ENCODE measurements around the gene TSHZ3.

TSHZ3 gene

GRCh38 chr19:31286491-31286890 is 62.7 kb downstream of the TSHZ3 start:
- no peak for DNase-seq (ENCODE audit: low read depth in 2 of 2)

- DNase-seq (ENCODE audit: low read depth in 2 of 2), result no peak
These were observed 63.5 kb downstream of the TSHZ3 start for GRCh38 chr19:31285744-31286143.

GRCh38 chr19:31284621-31285020 is 64.6 kb downstream of the TSHZ3 start:
- DNase-seq (ENCODE audit: low read depth in 2 of 2), result no peak

DNA sequence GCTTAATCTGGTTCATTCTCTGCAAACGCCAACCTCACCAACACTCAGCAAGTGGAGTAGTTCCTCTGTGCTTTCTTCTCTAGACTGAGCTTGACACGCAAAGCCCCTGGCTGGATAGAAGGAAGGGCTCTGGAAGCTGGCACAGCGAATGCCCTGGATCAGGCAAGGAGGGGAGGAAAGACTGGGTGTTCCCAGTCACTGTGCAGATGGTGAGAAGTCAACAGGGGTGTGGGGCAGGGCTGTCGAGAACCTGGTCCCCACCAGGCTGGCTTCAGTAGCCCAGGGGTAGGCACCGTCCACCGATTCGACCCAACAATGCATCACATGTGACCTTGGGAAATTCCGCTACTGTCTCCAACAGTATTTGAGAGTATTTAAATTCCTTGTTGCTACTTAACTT is 65.5 kb downstream of the TSHZ3 start:
- DNase-seq (ENCODE audit: low read depth in 2 of 2), result no peak

- no peak for DNase-seq (ENCODE audit: low read depth in 2 of 2)
These were observed 66.9 kb downstream of the TSHZ3 start for GRCh38 chr19:31282346-31282745.

GRCh38 chr19:31280287-31281006 is 68.8 kb downstream of the TSHZ3 start:
- DNase-seq (ENCODE audit: low read depth in 2 of 2), result no peak

GRCh38 chr19:31279436-31279765 is 69.8 kb downstream of the TSHZ3 start:
- DNase-seq (ENCODE audit: low read depth in 2 of 2), result no peak

- DNase-seq (ENCODE audit: low read depth in 2 of 2), result no peak
These were observed 70.4 kb downstream of the TSHZ3 start for GRCh38 chr19:31278555-31279435.

DNA sequence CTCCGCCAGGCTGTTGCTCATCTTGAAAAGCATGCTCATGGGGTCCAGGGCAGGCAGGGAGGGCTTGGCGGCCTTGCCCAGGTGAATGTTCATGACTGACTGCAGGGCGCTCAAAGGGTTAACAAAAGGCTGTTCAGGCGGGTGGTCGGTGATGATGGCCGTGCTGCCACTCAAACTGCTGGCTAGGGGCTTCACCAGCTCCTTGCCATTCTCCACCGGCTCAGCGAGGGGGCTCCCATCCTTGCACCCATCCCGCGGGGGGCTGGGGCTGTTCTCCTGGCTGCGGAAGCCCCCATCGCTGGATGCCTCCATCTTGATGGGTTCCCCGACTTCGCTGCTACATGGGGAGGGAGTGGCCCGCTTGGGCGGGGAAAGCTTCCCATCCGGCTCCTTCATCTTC is 71.7 kb downstream of the TSHZ3 start:
- DNase-seq (ENCODE audit: low read depth in 2 of 2), result no peak

- DNase-seq (ENCODE audit: low read depth in 2 of 2), result no peak
These were observed 72.4 kb downstream of the TSHZ3 start for GRCh38 chr19:31276831-31277230.

DNA sequence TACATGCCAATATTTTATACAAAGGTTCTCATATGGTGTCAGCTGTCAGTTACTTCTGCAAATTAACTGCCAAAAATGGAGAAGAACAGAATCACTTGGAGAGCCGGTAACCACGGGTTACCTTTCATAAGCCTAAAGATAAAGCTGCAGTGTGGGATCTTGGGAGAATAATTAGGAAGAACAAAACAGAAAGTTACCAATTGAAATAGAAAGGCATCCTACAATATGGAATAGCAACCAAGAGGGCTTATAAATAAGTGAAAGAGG is 74.2 kb downstream of the TSHZ3 start:
- no peak for DNase-seq (ENCODE audit: low read depth in 2 of 2)

DNA sequence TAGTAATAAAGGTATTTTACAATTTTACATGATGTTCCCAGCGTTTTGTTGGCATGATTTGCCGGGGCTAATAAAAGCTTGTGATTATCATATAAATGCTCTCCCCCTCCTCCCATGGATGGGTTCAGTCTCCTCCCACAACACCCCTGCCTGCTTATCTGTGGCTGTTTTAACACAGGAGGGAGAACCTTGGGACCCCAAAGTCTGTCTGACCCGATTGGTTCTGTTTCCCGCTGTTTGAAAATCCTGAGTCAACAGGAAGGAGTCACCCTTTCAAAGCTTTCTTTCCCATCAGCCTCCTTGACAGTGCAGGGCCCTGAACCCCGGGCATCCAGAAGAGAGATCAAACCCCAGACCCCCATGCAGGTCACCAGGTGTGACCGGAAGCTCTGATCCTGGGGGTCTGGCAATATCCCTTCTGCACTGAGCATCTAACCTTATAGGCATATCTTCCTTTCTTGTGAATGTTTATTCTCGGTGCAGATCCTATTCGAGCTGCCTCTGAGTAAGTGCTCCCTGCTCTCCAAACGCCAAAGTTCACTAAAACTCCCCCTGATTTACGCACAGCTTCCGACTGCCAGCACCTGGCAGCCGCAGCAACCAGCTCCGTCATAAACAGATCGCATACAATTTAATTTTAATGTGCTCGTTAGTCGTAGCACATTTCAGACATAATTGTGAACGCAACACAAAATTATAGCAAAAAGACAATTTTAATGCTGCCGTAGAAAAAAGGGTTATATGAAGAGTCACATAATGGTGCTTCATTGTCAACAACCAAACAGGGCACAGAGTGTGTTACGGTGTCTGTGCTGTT is 74.8 kb downstream of the TSHZ3 start:
- no peak for DNase-seq (ENCODE audit: low read depth in 2 of 2)

DNA sequence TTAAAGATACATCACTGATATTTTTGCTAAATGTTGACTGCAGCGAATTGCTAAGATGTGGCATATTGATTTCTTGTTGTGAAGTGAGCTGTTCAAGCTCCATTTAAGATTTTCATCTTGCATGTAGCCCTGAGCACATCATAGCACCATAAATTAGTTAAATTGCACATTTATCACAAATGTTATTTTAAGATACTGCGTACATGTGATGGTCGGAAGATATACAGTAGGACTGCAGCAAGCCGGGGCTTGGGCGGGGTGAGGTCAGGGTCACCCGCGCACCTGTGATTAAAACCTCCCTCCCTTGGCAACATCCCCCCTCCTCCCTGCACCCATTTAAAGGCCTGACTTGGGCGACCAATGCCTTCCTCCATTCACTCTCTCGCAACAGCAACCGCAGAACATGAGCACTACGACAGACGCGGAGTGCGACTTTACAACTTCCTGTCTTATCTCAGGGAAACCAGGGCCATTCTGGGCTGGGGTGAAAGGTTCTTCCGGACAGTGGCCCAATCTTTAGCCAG is 76.6 kb downstream of the TSHZ3 start:
- DNase-seq (ENCODE audit: low read depth in 2 of 2), result no peak

- DNase-seq (ENCODE audit: low read depth in 2 of 2), result no peak
These were observed 77.8 kb downstream of the TSHZ3 start for GRCh38 chr19:31271306-31271911.

DNA sequence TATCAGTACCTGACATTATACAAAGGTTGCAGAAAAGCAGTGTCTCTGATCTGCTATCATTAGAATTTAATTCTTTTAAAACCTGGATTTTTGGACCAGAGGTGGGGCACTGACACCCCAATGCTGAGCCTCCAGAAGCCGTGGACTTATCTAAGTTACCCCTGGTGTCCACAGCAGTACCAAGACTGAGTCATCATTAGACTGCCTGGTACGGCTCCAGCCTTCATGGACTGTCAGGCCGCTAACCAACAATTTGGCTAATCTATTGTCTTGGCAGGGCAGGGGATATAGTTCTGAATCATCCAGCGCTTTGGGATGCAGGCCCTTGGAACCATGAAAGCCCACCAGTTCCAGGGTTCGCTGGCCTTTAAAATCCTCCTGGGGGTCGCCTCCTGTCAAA is 78.3 kb downstream of the TSHZ3 start:
- DNase-seq (ENCODE audit: low read depth in 2 of 2), result no peak

- DNase-seq (ENCODE audit: low read depth in 2 of 2), result no peak
These were observed 79.7 kb downstream of the TSHZ3 start for GRCh38 chr19:31269425-31270127.

DNA sequence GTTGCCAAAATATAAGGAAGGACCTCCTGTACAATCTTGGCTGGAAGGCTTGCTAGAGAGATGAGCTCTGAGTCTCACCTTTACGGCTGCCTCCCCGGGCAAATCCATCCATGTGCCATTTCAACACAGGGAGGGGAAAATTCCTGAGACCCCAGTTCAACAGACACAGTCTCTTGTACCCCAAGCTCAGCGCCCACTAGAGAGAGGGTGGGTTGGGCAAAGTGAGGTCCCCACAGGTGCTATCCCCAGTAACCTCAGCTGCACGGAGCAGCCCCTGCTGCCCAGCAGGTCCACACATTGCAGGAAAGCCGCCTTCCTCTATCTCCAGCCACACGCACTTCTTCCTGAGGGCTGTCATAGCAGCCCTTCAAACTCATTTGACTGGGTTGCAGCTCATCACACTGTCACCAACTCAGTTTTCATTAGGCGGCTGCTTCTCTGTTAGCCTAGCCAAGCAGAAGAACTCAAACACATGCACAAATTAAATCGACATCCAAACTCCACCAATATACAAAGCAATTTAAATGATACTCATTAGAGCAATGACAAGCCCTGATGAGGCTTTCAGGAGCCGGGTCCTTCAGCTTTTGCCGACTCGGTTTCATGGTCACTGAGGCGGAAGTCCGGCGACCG is 80.4 kb downstream of the TSHZ3 start:
- no peak for DNase-seq (ENCODE audit: low read depth in 2 of 2)

- DNase-seq (ENCODE audit: low read depth in 2 of 2), result no peak
These were observed 82.5 kb downstream of the TSHZ3 start for GRCh38 chr19:31266731-31267130.

GRCh38 chr19:31266196-31266595 is 83.0 kb downstream of the TSHZ3 start:
- no peak for DNase-seq (ENCODE audit: low read depth in 2 of 2)

DNA sequence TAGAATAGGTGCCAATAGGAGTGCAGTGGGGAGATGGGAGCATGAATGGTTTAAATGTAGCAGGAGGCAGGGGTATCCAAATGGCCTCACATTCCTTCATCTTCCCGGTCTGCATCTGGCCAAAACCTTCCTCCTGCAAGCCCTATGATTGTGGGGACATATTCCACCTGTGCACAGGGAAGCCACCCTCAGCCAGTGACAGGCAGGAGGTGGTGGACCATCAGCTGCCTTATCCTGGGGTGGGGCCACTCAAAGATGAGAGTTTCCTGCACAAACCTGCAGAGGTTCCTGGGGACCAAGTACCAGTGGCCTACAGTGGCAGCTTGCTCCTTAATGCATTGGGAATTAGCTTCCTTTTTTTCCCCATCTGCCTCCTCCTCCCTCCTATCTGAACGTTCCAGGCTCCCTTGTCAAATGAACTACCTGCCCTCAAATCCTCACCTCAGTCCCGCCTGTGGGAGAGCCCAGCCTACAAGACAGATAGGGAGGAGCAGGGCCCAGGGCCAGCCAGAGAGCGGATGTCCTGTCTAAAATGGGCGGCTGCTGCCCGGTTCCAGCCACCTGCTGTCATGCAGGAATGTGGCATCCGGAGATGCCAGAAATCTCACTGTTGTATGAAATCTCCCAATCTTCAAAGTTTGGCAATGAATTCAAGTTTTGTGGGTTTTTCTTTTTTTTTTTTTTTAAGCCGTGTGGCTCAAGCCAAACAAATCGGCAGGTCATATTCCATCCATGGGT is 85.0 kb downstream of the TSHZ3 start:
- DNase-seq (ENCODE audit: low read depth in 2 of 2), result no peak
